Small intestine (tissue), 7 donors: ENCODE data around the gene VRK3. TPM values are rescaled to one million over a fixed set of nuclear protein-coding genes. Genes with fewer than 3 reads are reported as not detected.

Source experiments
- DNase-seq, 2 donors: peaks; one replicate each; pipeline versions ENCODE4 v3.0.0 to v3.0.0-alpha.2; 2013
- FAIRE-seq: peaks from 2 replicates; lab custom pipeline; 2012; peaks lifted over from hg19 to GRCh38; lab: Jason Lieb, UNC
- H3K27ac ChIP-seq, 3 donors: one replicate each; pipeline ENCODE4 v1.5.1; 2013; ENCODE audit warnings: low read length in 2 of 3, mild to moderate bottlenecking in 2 of 3, control low read depth in 1 of 3, inconsistent platforms in 1 of 3, low read depth in 1 of 3, moderate library complexity in 1 of 3
- H3K27me3 ChIP-seq, 3 donors: one replicate each; pipeline ENCODE4 v1.6.1; 2013; ENCODE audit warnings: low read length in 3 of 3, inconsistent platforms in 1 of 3; ENCODE audit not compliant: control insufficient read depth in 3 of 3, insufficient read depth in 3 of 3
- H3K36me3 ChIP-seq, 3 donors: one replicate each; pipeline ENCODE4 v1.6.1; 2013; ENCODE audit warnings: low read length in 3 of 3, inconsistent platforms in 1 of 3, low read depth in 1 of 3, mild to moderate bottlenecking in 1 of 3, moderate library complexity in 1 of 3; ENCODE audit not compliant: control insufficient read depth in 3 of 3, insufficient read depth in 2 of 3
- H3K4me1 ChIP-seq, 3 donors: one replicate each; pipeline ENCODE4 v1.6.1; 2013; ENCODE audit warnings: low read length in 2 of 3, inconsistent platforms in 1 of 3, low read depth in 1 of 3, mild to moderate bottlenecking in 1 of 3, moderate library complexity in 1 of 3; ENCODE audit not compliant: control insufficient read depth in 3 of 3, insufficient read depth in 2 of 3
- H3K4me3 ChIP-seq, 3 donors: one replicate each; pipeline ENCODE4 v1.5.1; 2013; ENCODE audit warnings: low read length in 3 of 3, control low read depth in 1 of 3, inconsistent platforms in 1 of 3, low read depth in 1 of 3, mild to moderate bottlenecking in 1 of 3, moderate library complexity in 1 of 3
- H3K9me3 ChIP-seq, 2 donors: one replicate each; pipeline ENCODE4 v1.6.1; 2013; ENCODE audit warnings: low read depth in 1 of 2, low read length in 1 of 2; ENCODE audit not compliant: control insufficient read depth in 2 of 2, insufficient read depth in 1 of 2
- WGBS, 3 donors: extraction: QIAGEN DNeasy Blood & Tissue Kit; methylation state at CpG; one replicate each; pipeline ENCODE4 v1.1.7; 2013; 5-methylcytosine and 5-hydroxymethylcytosine counted together
- polyA plus RNA-seq, 4 donors: library from polyadenylated mRNA; stranded (reverse) in 3 of 4; unstranded in 1 of 4; fragments of 200-250 nt in 3 of 4; fragments of 120-200 nt in 1 of 4; gene quantifications; one replicate each; pipeline versions ENCODE4 v1.2.1 to v1.2.3, GENCODE V29; 2013
- donor health status: healthy with polysubstance abuse.
- donor health status: control.
- donor health status: control.
- donor health status: Bipolar disorder and iron deficiency.
- donor health status: healthy.

Gene VRK3
- polyA plus RNA-seq, 4 donors, result 39.8 to 63.3 (median 48.9) TPM

DNA sequence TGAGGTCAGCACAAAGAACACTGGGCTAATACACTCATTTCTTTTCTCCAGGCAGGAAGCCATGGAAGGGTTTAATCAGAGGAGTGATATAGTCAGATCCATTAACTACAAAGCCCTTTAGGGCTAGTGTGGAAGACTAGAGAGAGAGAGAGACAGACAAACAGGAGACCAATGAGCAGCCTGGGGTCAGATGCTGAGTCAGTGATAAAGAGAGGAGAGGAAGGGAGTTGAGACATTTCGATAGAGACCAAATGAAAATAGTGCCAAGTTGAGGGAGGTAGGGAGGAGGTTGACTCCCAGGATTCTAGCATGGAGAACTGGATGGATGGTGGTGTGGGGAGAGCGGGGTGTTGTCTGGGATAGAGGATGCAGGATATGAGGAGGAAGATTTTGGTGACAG is 18.8 kb upstream of the VRK3 start:
- H3K27me3 ChIP-seq, result no peaks in the 10 kb centered on the region
- WGBS, 3 donors, result 97 to 100% (median 98%) methylated on average over 2 of the region's 2 CpGs
- H3K4me3 ChIP-seq, result no peak overlapping the region
- peaks cover 4 to 67% of the 10 kb centered on the region in 2 donors for H3K9me3 ChIP-seq
- H3K27ac ChIP-seq, result no peak overlapping the region
- no peak for FAIRE-seq
- no peak for DNase-seq
- peaks cover 32 to 69% (median 46%) of the 10 kb centered on the region in 3 donors for H3K36me3 ChIP-seq
- peaks cover 0 to 6% (median 0%) of the 10 kb centered on the region in 3 donors for H3K4me1 ChIP-seq

DNA sequence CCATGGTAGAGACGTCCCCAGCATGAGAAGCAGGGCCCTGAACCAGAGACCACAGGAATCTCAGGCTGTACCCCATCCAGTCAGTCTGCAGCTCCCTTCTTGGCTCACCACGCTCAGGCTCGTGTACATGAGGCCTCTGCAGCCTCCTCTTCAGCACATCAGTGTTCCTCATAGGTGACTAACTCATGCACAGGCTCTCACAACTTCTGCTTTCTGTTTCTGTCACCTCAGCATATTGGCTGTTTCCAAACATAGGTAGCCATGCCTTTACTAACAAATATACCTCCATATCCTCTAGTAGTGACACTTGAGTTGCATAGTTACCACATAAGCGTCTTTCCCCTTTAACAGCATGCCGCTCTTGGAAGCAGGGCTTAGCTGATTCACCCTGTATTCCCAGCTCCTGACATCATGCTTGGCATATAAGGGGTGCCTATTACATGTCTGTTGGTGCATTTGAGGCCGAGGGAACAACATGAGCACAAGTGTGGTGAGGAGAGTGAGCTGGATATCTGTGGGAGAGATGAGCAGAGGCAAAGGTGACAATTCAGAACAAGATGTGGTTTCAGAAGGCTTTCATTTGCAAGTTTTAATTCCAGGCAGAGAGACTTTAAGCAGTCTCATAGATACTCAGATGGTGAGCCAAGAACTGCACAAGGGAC is 17.3 kb upstream of the VRK3 start:
- FAIRE-seq, result no peak
- H3K4me1 ChIP-seq, result peaks cover 0 to 6% (median 0%) of the 10 kb centered on the region in 3 donors
- no peaks in the 10 kb centered on the region for H3K27me3 ChIP-seq
- no peak overlapping the region for H3K27ac ChIP-seq
- peaks cover 32 to 74% (median 48%) of the 10 kb centered on the region in 3 donors for H3K36me3 ChIP-seq
- DNase-seq, result no peak
- H3K9me3 ChIP-seq, result peaks cover 4 to 59% of the 10 kb centered on the region in 2 donors
- 94 to 95% (median 95%) methylated on average over 6 of the region's 6 CpGs for WGBS, 3 donors
- H3K4me3 ChIP-seq, result no peak overlapping the region

DNA sequence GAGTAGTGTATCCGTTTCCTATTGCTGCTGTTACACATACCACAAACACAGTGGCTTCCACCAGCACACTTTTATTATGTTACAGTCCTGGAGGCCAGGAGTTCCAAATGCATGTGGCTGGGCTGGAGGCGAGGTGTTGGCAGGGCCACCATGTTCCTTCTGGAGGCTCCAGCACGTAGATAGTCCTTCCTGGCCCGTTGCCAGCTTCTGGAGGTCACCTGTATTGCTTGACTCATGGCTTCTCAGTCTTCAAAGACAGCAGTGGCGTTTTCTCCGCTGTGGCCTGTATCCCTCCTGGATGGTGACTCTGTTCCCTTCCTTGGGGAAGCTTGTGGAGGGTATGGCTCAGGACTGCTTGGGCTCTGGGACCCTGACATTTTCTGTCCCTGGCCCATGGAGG is 15.8 kb upstream of the VRK3 start:
- no peak overlapping the region for H3K4me3 ChIP-seq
- 88 to 91% (median 91%) methylated on average over 6 of the region's 6 CpGs for WGBS, 3 donors

DNA sequence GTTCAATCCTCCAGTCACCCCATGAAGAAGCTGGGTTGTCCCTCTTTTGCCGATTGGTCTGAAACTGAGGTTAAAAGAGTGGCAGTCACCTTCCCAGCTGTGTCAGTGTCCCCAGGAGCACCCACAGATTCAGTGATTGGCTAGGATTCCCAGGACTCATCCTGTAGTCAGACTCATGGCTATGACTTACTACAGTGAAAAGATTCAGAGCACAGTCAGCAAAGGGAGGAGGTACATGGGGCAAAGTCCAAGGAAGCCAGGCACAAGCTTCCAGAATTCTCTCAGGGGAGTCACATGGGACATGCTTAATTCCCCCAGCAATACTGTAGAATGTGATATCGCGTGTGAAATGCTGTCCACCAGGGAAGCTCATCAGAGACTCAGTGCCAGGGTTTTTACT is 14.8 kb upstream of the VRK3 start:
- 84 to 96% (median 94%) methylated on average over 3 of the region's 3 CpGs for WGBS, 3 donors
- no peak for FAIRE-seq
- H3K4me3 ChIP-seq, result no peak overlapping the region
- no peaks in the 10 kb centered on the region for H3K27me3 ChIP-seq
- H3K4me1 ChIP-seq, result peaks cover 0 to 6% (median 0%) of the 10 kb centered on the region in 3 donors
- peak; percentile 62 to 78 for DNase-seq
- peaks cover 2 to 49% of the 10 kb centered on the region in 2 donors for H3K9me3 ChIP-seq
- H3K36me3 ChIP-seq, result peaks cover 27 to 72% (median 33%) of the 10 kb centered on the region in 3 donors
- peak overlapping the region in 1 of 3 donors; percentile 78 for H3K27ac ChIP-seq

More for the DNA sequence above, 15.8 kb upstream of the VRK3 start:
- no peaks in the 10 kb centered on the region for H3K27me3 ChIP-seq
- peaks cover 4 to 54% of the 10 kb centered on the region in 2 donors for H3K9me3 ChIP-seq
- H3K27ac ChIP-seq, result no peak overlapping the region
- H3K36me3 ChIP-seq, result peaks cover 34 to 74% (median 43%) of the 10 kb centered on the region in 3 donors
- FAIRE-seq (no peak), DNase-seq (peak in 1 of 2 donors; percentile 8)
- H3K4me1 ChIP-seq, result peaks cover 0 to 6% (median 0%) of the 10 kb centered on the region in 3 donors

DNA sequence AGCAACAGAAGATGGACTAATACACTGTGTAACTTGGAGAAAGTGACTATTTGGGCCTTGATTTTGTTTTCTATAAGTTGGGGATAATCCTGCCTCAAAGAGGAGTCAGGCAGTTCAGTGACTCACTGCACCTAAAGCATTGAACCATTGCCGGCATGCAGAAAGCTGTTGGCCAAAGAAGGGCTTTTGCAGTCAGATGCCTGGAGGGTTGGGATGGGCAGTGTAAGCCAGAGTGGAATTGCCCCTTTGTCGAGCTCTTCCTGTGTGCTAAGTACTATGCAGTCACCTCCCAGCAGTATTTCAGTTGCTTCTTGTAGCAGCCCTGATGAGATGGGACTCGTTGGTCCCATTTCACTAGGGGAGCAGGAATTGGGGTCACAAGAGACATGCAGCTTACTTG is 11.7 kb upstream of the VRK3 start:
- Histone ChIP-seq H3K36me3 (peaks cover 18 to 66% (median 21%) of the 10 kb centered on the region in 3 donors), H3K27me3 (no peaks in the 10 kb centered on the region), H3K4me3 (no peak overlapping the region), H3K4me1 (peaks cover 0 to 6% (median 0%) of the 10 kb centered on the region in 3 donors), H3K27ac (no peak overlapping the region), H3K9me3 (peaks cover 0 to 25% of the 10 kb centered on the region in 2 donors)
- DNase-seq (no peak), FAIRE-seq (no peak)
- WGBS, 3 donors, result 92 to 100% (median 92%) methylated on average over 3 of the region's 3 CpGs

DNA sequence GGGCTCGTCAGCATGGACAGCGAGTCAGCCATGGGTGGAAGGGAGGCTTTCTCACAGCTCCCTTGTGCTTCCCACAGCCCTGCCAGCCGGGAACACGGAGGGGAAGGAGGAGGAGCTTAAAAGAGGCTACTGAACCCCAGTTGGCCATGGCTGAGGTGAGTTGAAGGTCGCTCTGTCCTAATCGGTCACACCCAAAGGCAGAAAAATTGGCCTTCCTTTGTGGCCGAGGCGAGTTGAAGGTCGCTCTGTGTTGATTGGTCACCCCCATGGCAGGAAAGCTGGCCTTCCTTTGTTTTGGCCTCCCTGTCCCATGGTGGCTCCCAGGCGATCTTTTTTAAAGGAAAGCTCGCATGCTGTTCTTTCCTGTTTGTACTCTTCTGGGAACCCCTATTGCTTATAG is 5.8 kb upstream of the VRK3 start:
- peaks cover 0 to 8% (median 2%) of the 10 kb centered on the region in 3 donors for H3K4me1 ChIP-seq
- no peaks in the 10 kb centered on the region for H3K27me3 ChIP-seq
- WGBS, 3 donors, result 88 to 94% (median 91%) methylated on average over 10 to 11 of the region's 11 CpGs
- H3K36me3 ChIP-seq, result peaks cover 7 to 40% (median 8%) of the 10 kb centered on the region in 3 donors
- H3K4me3 ChIP-seq, result no peak overlapping the region
- FAIRE-seq, result no peak
- DNase-seq, result no peak
- H3K9me3 ChIP-seq, result peaks cover 0 to 10% of the 10 kb centered on the region in 2 donors
- H3K27ac ChIP-seq, result no peak overlapping the region

DNA sequence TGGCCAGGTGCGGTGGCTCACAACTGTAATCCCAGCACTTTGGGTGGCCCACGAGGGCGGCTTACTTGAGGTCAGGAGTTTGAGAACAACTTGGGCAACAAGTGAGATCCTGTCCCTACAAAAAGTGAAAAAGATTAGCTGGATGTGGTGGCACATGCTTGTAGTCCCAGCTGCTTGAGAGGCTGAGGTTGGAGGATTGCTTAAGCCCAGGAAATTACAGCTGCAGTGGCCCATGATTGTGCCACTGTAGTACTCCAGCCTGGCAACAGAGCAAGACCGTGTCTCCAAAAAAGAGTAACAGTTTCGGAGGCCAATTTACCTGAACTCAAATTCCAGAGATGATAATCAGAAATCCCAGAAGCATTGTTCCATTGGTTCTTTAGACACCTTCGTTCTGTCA is 5.1 kb upstream of the VRK3 start:
- Histone ChIP-seq H3K4me3 (no peak overlapping the region), H3K9me3 (peaks cover 0 to 6% of the 10 kb centered on the region in 2 donors), H3K36me3 (peaks cover 6 to 33% (median 8%) of the 10 kb centered on the region in 3 donors), H3K27ac (no peak overlapping the region), H3K27me3 (no peaks in the 10 kb centered on the region), H3K4me1 (peaks cover 0 to 8% (median 2%) of the 10 kb centered on the region in 3 donors)
- 79 to 95% (median 92%) methylated on average over 6 of the region's 6 CpGs for WGBS, 3 donors
- no peak for DNase-seq
- no peak for FAIRE-seq

DNA sequence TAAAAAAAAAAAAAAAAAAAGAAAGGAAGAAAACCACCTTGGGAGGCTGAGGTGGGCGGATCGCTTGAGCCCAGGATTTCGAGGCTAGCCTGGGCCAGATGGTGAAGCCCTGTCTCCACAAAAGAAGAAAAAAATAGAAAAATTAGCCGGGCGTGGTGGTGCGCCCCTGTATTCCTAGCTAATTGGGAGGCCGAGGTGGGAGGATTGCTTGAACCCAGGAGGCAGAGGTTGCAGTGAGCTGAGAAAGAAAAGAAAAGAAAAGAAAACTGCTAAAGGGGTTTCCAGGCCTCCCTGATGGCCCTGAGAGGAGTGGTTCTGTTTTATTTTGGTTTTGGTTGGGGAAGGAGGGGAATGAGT is 1.4 kb upstream of the VRK3 start:
- Histone ChIP-seq H3K27ac (no peak overlapping the region), H3K4me1 (peaks cover 2 to 26% (median 3%) of the 10 kb centered on the region in 3 donors), H3K4me3 (peak overlapping the region in 2 of 3 donors; percentile 54 to 70), H3K27me3 (no peaks in the 10 kb centered on the region), H3K9me3 (no peaks in the 10 kb centered on the region), H3K36me3 (peaks cover 0 to 22% (median 0%) of the 10 kb centered on the region in 3 donors)
- 89 to 96% (median 93%) methylated on average over 7 of the region's 7 CpGs for WGBS, 3 donors
- no peak for FAIRE-seq
- no peak for DNase-seq
